Measurements from ENCODE around the gene TMEM88.

GRCh38 chr17:7867881-7868329 lies 13.0 kb downstream of the TMEM88 start:
- TF ChIP-seq CTCF (IDR thresholded peaks at IDR 0.05): no peak
- TF ChIP-seq EZH2 (IDR thresholded peaks at IDR 0.05): no peak

All from neural progenitor cell (in vitro differentiated cells).